ENCODE results near the gene HPSE2. TPM values are rescaled to one million over a fixed set of nuclear protein-coding genes. Genes with fewer than 3 reads are reported as not detected.

Gene HPSE2
- total RNA-seq, 1 donor from 2014 or later, result not detected

- DNase-seq (ENCODE audit: low read depth), result peak; percentile 11
- FAIRE-seq, result no peak
Measured at GRCh38 chr10:98423691-98424120, 811.9 kb downstream of the HPSE2 start.

GRCh38 chr10:98422182-98422581 lies 813.5 kb downstream of the HPSE2 start:
- no peak overlapping the region for H3K4me3 ChIP-seq (ENCODE audit: low read depth, low read length)
- no peaks in the 10 kb centered on the region for H3K27me3 ChIP-seq (ENCODE audit: control insufficient read depth, insufficient read depth, low read length)
- TF ChIP-seq CTCF (IDR thresholded peaks at IDR 0.05; ENCODE audit: insufficient read depth, low read length, severe bottlenecking), result no peak
- FAIRE-seq (no peak), DNase-seq (ENCODE audit: low read depth) (no peak)
- H3K36me3 ChIP-seq (ENCODE audit: control insufficient read depth, insufficient read depth, low read length), result peaks cover 16% of the 10 kb centered on the region

More at GRCh38 chr10:98423691-98424120, 811.9 kb downstream of the HPSE2 start:
- Histone ChIP-seq H3K4me3 (ENCODE audit: low read depth, low read length) (no peak overlapping the region), H3K27me3 (ENCODE audit: control insufficient read depth, insufficient read depth, low read length) (no peaks in the 10 kb centered on the region), H3K36me3 (ENCODE audit: control insufficient read depth, insufficient read depth, low read length) (peaks cover 16% of the 10 kb centered on the region)
- peak; percentile 47 for TF ChIP-seq CTCF (IDR thresholded peaks at IDR 0.05; ENCODE audit: insufficient read depth, low read length, severe bottlenecking)

GRCh38 chr10:98420786-98421185 lies 814.9 kb downstream of the HPSE2 start:
- TF ChIP-seq CTCF (IDR thresholded peaks at IDR 0.05; ENCODE audit: insufficient read depth, low read length, severe bottlenecking), result no peak
- DNase-seq (ENCODE audit: low read depth) (no peak), FAIRE-seq (no peak)
- Histone ChIP-seq H3K36me3 (ENCODE audit: control insufficient read depth, insufficient read depth, low read length) (peaks cover 16% of the 10 kb centered on the region), H3K4me3 (ENCODE audit: low read depth, low read length) (no peak overlapping the region), H3K27me3 (ENCODE audit: control insufficient read depth, insufficient read depth, low read length) (no peaks in the 10 kb centered on the region)

- Histone ChIP-seq H3K4me3 (ENCODE audit: low read depth, low read length) (no peak overlapping the region), H3K36me3 (ENCODE audit: control insufficient read depth, insufficient read depth, low read length) (peaks cover 16% of the 10 kb centered on the region), H3K27me3 (ENCODE audit: control insufficient read depth, insufficient read depth, low read length) (no peaks in the 10 kb centered on the region)
- no peak for DNase-seq (ENCODE audit: low read depth)
- FAIRE-seq, result peak; percentile 47
- TF ChIP-seq CTCF (IDR thresholded peaks at IDR 0.05; ENCODE audit: insufficient read depth, low read length, severe bottlenecking), result no peak
Measured at GRCh38 chr10:98419469-98420261, 816.0 kb downstream of the HPSE2 start.

- FAIRE-seq, result no peak
- no peak for DNase-seq (ENCODE audit: low read depth)
- no peaks in the 10 kb centered on the region for H3K27me3 ChIP-seq (ENCODE audit: control insufficient read depth, insufficient read depth, low read length)
- H3K36me3 ChIP-seq (ENCODE audit: control insufficient read depth, insufficient read depth, low read length), result peaks cover 14% of the 10 kb centered on the region
- TF ChIP-seq CTCF (IDR thresholded peaks at IDR 0.05; ENCODE audit: insufficient read depth, low read length, severe bottlenecking), result no peak
- no peak overlapping the region for H3K4me3 ChIP-seq (ENCODE audit: low read depth, low read length)
Measured at GRCh38 chr10:98418665-98419468, 816.8 kb downstream of the HPSE2 start.

Measured in bronchial epithelial cell (primary cell).